Epithelial cell of proximal tubule (primary cell): ENCODE data around the gene NTM. TPM values are rescaled to one million over a fixed set of nuclear protein-coding genes. Genes with fewer than 3 reads are reported as not detected.
A peak's percentile ranks its signal among the peaks of the same experiment; 100 is the strongest.

Experiments
- DNase-seq: peaks from one replicate; pipeline ENCODE4 v3.0.0-alpha.2; 2011; ENCODE audit warnings: low read depth
- H3K4me3 ChIP-seq: 2 replicates; pipeline ENCODE4 v1.5.1; 2011; ENCODE audit warnings: low read depth, mild to moderate bottlenecking, low read length
- CTCF ChIP-seq: conservative IDR thresholded peaks from 2 replicates; pipeline ENCODE4 v1.5.1; 2012; ENCODE audit warnings: low read depth, mild to moderate bottlenecking, low read length
- total RNA-seq: library from RNA; depleted of rRNA; stranded (reverse); fragments of >200 nt; gene quantifications from 2 replicates; pipeline ENCODE4 v1.2.3, GENCODE V29; 2015

NTM gene
- total RNA-seq, 1 donor from 2014 or later, result 5.3 TPM

GRCh38 chr11:131665344-131665968, 295.0 kb downstream of the NTM start:
- no peak overlapping the region for H3K4me3 ChIP-seq
- DNase-seq, result no peak
- no peak for TF ChIP-seq CTCF

GRCh38 chr11:131666006-131666405, 295.6 kb downstream of the NTM start:
- DNase-seq, result no peak
- TF ChIP-seq CTCF, result no peak
- no peak overlapping the region for H3K4me3 ChIP-seq

- H3K4me3 ChIP-seq, result no peak overlapping the region
- DNase-seq, result no peak
- no peak for TF ChIP-seq CTCF
Measured at GRCh38 chr11:131666617-131667016, 296.2 kb downstream of the NTM start.

GRCh38 chr11:131667566-131667965, 297.2 kb downstream of the NTM start:
- no peak overlapping the region for H3K4me3 ChIP-seq
- DNase-seq, result no peak
- no peak for TF ChIP-seq CTCF

GRCh38 chr11:131668500-131669400, 298.3 kb downstream of the NTM start:
- no peak for DNase-seq
- no peak overlapping the region for H3K4me3 ChIP-seq
- TF ChIP-seq CTCF, result peak; percentile 78

GRCh38 chr11:131669401-131669780, 299.0 kb downstream of the NTM start:
- no peak for DNase-seq

More at GRCh38 chr11:131669401-131669780, 299.0 kb downstream of the NTM start:
- H3K4me3 ChIP-seq, result no peak overlapping the region
- TF ChIP-seq CTCF, result no peak
